SK-N-SH (cell line): ENCODE measurements around the gene TSSK3.

Experiments used
- EP300 ChIP-seq, 2 experiments: IDR thresholded peaks; 2 replicates each; pipeline versions ENCODE4 v1.4.0 to v1.6.1; 2012; ENCODE audit warnings: borderline replicate concordance in 1 of 2, low read depth in 1 of 2, low read length in 1 of 2
- POLR2AphosphoS5 ChIP-seq: IDR thresholded peaks from 2 replicates; pipeline ENCODE4 v1.6.1; 2012; ENCODE audit warnings: low read depth, low read length
- TAF1 ChIP-seq: IDR thresholded peaks from 2 replicates; pipeline ENCODE4 v1.6.1; 2012; ENCODE audit warnings: low read depth, mild to moderate bottlenecking, low read length, moderate library complexity, borderline replicate concordance
- TEAD4 ChIP-seq: IDR thresholded peaks from 2 replicates; pipeline ENCODE4 v1.4.0; 2012; ENCODE audit warnings: mild to moderate bottlenecking, borderline replicate concordance; ENCODE audit not compliant: insufficient read depth
- YY1 ChIP-seq: IDR thresholded peaks from 2 replicates; pipeline ENCODE4 v1.4.0; 2012; ENCODE audit warnings: low read depth, mild to moderate bottlenecking
- TF ChIP-seq, protein P1 (sequence below): IDR thresholded peaks from 2 replicates; pipeline ENCODE4 v1.6.1; 2012; ENCODE audit warnings: mild to moderate bottlenecking, low read depth, low read length, moderate library complexity
- TF ChIP-seq, protein P2 (sequence below): fragments of 200-600 bp; sonication (generic); IDR thresholded peaks from 2 replicates; pipeline ENCODE4 v1.6.1; 2017; ENCODE audit warnings: antibody characterized with exemption, mild to moderate bottlenecking, moderate library complexity
- TF ChIP-seq, protein P3 (sequence below): IDR thresholded peaks from 2 replicates; pipeline ENCODE4; 2012

DNA sequence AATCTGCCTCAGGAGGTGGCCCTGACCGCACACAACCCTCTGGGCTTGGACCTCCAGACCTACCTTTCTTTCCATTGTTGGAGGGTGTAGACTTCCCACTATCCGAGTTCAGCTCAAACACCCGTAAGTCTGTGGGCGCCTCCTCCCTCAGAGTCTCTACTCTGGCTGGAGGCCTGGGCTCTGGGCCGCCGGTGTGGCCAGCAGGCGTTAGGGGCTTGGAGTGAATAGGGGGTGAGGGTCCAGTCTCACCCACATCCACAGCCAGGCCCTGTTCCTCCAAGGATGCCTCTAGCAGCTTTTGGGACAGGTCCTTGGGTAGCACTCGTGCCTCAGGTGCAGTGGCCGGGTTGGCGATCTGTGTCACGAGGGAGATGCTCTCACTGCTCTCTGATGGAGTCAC lies 13.9 kb downstream of the TSSK3 start:
- TF ChIP-seq YY1: no peak
- TF ChIP-seq, protein P1, sequence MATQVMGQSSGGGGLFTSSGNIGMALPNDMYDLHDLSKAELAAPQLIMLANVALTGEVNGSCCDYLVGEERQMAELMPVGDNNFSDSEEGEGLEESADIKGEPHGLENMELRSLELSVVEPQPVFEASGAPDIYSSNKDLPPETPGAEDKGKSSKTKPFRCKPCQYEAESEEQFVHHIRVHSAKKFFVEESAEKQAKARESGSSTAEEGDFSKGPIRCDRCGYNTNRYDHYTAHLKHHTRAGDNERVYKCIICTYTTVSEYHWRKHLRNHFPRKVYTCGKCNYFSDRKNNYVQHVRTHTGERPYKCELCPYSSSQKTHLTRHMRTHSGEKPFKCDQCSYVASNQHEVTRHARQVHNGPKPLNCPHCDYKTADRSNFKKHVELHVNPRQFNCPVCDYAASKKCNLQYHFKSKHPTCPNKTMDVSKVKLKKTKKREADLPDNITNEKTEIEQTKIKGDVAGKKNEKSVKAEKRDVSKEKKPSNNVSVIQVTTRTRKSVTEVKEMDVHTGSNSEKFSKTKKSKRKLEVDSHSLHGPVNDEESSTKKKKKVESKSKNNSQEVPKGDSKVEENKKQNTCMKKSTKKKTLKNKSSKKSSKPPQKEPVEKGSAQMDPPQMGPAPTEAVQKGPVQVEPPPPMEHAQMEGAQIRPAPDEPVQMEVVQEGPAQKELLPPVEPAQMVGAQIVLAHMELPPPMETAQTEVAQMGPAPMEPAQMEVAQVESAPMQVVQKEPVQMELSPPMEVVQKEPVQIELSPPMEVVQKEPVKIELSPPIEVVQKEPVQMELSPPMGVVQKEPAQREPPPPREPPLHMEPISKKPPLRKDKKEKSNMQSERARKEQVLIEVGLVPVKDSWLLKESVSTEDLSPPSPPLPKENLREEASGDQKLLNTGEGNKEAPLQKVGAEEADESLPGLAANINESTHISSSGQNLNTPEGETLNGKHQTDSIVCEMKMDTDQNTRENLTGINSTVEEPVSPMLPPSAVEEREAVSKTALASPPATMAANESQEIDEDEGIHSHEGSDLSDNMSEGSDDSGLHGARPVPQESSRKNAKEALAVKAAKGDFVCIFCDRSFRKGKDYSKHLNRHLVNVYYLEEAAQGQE: no peak
- TF ChIP-seq POLR2AphosphoS5: no peak
- no peak for TF ChIP-seq TAF1
- TF ChIP-seq, protein P2, sequence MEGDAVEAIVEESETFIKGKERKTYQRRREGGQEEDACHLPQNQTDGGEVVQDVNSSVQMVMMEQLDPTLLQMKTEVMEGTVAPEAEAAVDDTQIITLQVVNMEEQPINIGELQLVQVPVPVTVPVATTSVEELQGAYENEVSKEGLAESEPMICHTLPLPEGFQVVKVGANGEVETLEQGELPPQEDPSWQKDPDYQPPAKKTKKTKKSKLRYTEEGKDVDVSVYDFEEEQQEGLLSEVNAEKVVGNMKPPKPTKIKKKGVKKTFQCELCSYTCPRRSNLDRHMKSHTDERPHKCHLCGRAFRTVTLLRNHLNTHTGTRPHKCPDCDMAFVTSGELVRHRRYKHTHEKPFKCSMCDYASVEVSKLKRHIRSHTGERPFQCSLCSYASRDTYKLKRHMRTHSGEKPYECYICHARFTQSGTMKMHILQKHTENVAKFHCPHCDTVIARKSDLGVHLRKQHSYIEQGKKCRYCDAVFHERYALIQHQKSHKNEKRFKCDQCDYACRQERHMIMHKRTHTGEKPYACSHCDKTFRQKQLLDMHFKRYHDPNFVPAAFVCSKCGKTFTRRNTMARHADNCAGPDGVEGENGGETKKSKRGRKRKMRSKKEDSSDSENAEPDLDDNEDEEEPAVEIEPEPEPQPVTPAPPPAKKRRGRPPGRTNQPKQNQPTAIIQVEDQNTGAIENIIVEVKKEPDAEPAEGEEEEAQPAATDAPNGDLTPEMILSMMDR: no peak
- no peak for TF ChIP-seq EP300 (IDR thresholded peaks at IDR 0.05; ENCODE audit: borderline replicate concordance in 1 of 2, low read depth in 1 of 2, low read length in 1 of 2)
- no peak for TF ChIP-seq TEAD4
- TF ChIP-seq, protein P3, sequence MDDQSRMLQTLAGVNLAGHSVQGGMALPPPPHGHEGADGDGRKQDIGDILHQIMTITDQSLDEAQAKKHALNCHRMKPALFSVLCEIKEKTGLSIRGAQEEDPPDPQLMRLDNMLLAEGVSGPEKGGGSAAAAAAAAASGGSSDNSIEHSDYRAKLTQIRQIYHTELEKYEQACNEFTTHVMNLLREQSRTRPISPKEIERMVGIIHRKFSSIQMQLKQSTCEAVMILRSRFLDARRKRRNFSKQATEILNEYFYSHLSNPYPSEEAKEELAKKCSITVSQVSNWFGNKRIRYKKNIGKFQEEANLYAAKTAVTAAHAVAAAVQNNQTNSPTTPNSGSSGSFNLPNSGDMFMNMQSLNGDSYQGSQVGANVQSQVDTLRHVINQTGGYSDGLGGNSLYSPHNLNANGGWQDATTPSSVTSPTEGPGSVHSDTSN: no peak
